ENCODE results near the gene PTPRR. TPM values are rescaled to one million over a fixed set of nuclear protein-coding genes. Genes with fewer than 3 reads are reported as not detected.

PTPRR gene
- total RNA-seq, 1 experiment from 2014 or later: 0.46 TPM

- ATAC-seq (no peak), DNase-seq (ENCODE audit: low spot score) (no peak)
- ChIA-PET POLR2A (no interaction called here), CTCF (no interaction called here)
- H3K27me3 Mint-ChIP-seq (ENCODE audit: low read depth): no peaks in the 10 kb centered on the region
- H3K36me3 Mint-ChIP-seq: no peaks in the 10 kb centered on the region
- H3K4me1 Mint-ChIP-seq: peaks cover 15% of the 10 kb centered on the region; the same call in 1 of the 2 replicates
- TF ChIP-seq FOXP4 (CRISPR knock-in tag; IDR thresholded peaks at IDR 0.05): no peak
- TF ChIP-seq NFE2L1 (CRISPR knock-in tag; IDR thresholded peaks at IDR 0.05): no peak
- no peak for TF ChIP-seq ZMAT4 (CRISPR knock-in tag; IDR thresholded peaks at IDR 0.05)
- TF ChIP-seq MYBL2 (CRISPR knock-in tag; IDR thresholded peaks at IDR 0.05): no peak
- TF ChIP-seq ETV6 (CRISPR knock-in tag; IDR thresholded peaks at IDR 0.05): no peak
- TF ChIP-seq ZNF121 (CRISPR knock-in tag; IDR thresholded peaks at IDR 0.05): no peak
- no peak for TF ChIP-seq AR (CRISPR knock-in tag; IDR thresholded peaks at IDR 0.05)
- TF ChIP-seq ZNF396 (CRISPR knock-in tag; IDR thresholded peaks at IDR 0.05; ENCODE audit: borderline replicate concordance): no peak
- no peak for TF ChIP-seq ZNF263 (CRISPR knock-in tag; IDR thresholded peaks at IDR 0.05; ENCODE audit: low read depth)
- TF ChIP-seq E2F5 (CRISPR knock-in tag; IDR thresholded peaks at IDR 0.05): no peak
- no peak for TF ChIP-seq NR3C1 (CRISPR knock-in tag; conservative IDR thresholded peaks at IDR 0.05; ENCODE audit: low read depth)
- no peak for TF ChIP-seq ESRRA (CRISPR knock-in tag; IDR thresholded peaks at IDR 0.05; ENCODE audit: borderline replicate concordance)
- TF ChIP-seq ATF1 (CRISPR knock-in tag; IDR thresholded peaks at IDR 0.05): no peak
- TF ChIP-seq PRRX2 (CRISPR knock-in tag; IDR thresholded peaks at IDR 0.05): no peak
- no peak overlapping the region for H3K27ac Mint-ChIP-seq
- no peaks in the 10 kb centered on the region for H3K9me3 Mint-ChIP-seq
- H3K4me3 Mint-ChIP-seq: no peak overlapping the region
These were observed 292.9 kb downstream of the PTPRR start for GRCh38 chr12:70627677-70628076.

- ATAC-seq: no peak
- peaks cover 19% of the 10 kb centered on the region; the same call in 1 of the 2 replicates for H3K4me1 Mint-ChIP-seq
- ChIA-PET POLR2A (no interaction called here), CTCF (no interaction called here)
- no peak for DNase-seq (ENCODE audit: low spot score)
- H3K9me3 Mint-ChIP-seq: no peaks in the 10 kb centered on the region
- TF ChIP-seq ELF4 (CRISPR knock-in tag; IDR thresholded peaks at IDR 0.05; ENCODE audit: low read depth) (no peak), E2F5 (CRISPR knock-in tag; IDR thresholded peaks at IDR 0.05) (no peak), ETV6 (CRISPR knock-in tag; IDR thresholded peaks at IDR 0.05) (no peak)
- no peak overlapping the region for H3K27ac Mint-ChIP-seq
- H3K27me3 Mint-ChIP-seq (ENCODE audit: low read depth): no peaks in the 10 kb centered on the region
- H3K36me3 Mint-ChIP-seq: no peaks in the 10 kb centered on the region
- H3K4me3 Mint-ChIP-seq: no peak overlapping the region
These were observed 294.4 kb downstream of the PTPRR start for GRCh38 chr12:70626180-70626579.

GRCh38 chr12:70619471-70620152, 300.9 kb downstream of the PTPRR start:
- no peaks in the 10 kb centered on the region for H3K27me3 Mint-ChIP-seq (ENCODE audit: low read depth)
- no peaks in the 10 kb centered on the region for H3K36me3 Mint-ChIP-seq
- no peak overlapping the region for H3K4me3 Mint-ChIP-seq
- ATAC-seq (no peak), DNase-seq (ENCODE audit: low spot score) (no peak)
- CTCF ChIA-PET: interaction anchor here (1.0 kb wide), 2 partner anchors 30 to 100 kb away, joined by 3 to 4 read pairs; no protein-coding TSS in a partner anchor
- H3K4me1 Mint-ChIP-seq: peaks cover 38% of the 10 kb centered on the region
- no peak overlapping the region for H3K27ac Mint-ChIP-seq
- no peaks in the 10 kb centered on the region for H3K9me3 Mint-ChIP-seq
- POLR2A ChIA-PET: no interaction called here
- TF ChIP-seq ATF3 (CRISPR knock-in tag; conservative IDR thresholded peaks at IDR 0.05) (no peak), ZBTB43 (CRISPR knock-in tag; IDR thresholded peaks at IDR 0.05) (no peak), NR1H2 (CRISPR knock-in tag; IDR thresholded peaks at IDR 0.05) (no peak), IRF1 (CRISPR knock-in tag; IDR thresholded peaks at IDR 0.05) (no peak), ZNF425 (CRISPR knock-in tag; conservative IDR thresholded peaks at IDR 0.05) (no peak)

Measured in WTC11 (cell line).